Thymus (tissue), 11 donors: ENCODE data around the gene HIVEP1. TPM values are rescaled to one million over a fixed set of nuclear protein-coding genes. Genes with fewer than 3 reads are reported as not detected.

Experiments
- DNase-seq, 9 donors: peaks; one replicate each; pipeline ENCODE4 v3.0.0-alpha.2; 2013; ENCODE audit warnings: low spot score in 9 of 9, low read depth in 6 of 9, missing footprints in 1 of 9
- H3K27ac ChIP-seq, 2 donors: one replicate each; pipeline ENCODE4 v1.5.1; 2013; ENCODE audit warnings: control low read depth in 1 of 2, low read depth in 1 of 2, low read length in 1 of 2, mild to moderate bottlenecking in 1 of 2, moderate library complexity in 1 of 2
- H3K27me3 ChIP-seq, 2 donors: one replicate each; pipeline ENCODE4 v1.5.1; 2013; ENCODE audit warnings: low read length in 1 of 2; ENCODE audit not compliant: control insufficient read depth in 2 of 2, insufficient read depth in 1 of 2
- H3K36me3 ChIP-seq, 2 donors: one replicate each; pipeline ENCODE4 v1.5.1; 2013; ENCODE audit warnings: low read length in 1 of 2, mild to moderate bottlenecking in 1 of 2, moderate library complexity in 1 of 2; ENCODE audit not compliant: control insufficient read depth in 2 of 2, insufficient read depth in 2 of 2
- H3K4me1 ChIP-seq, 2 donors: one replicate each; pipeline ENCODE4 v1.5.1; 2013; ENCODE audit warnings: low read length in 2 of 2; ENCODE audit not compliant: control insufficient read depth in 2 of 2, insufficient read depth in 2 of 2
- H3K4me3 ChIP-seq, 2 donors: one replicate each; pipeline ENCODE4 v1.5.1; 2013; ENCODE audit warnings: low read length in 2 of 2, control low read depth in 1 of 2, mild to moderate bottlenecking in 1 of 2
- H3K9me3 ChIP-seq, 2 donors: one replicate each; pipeline ENCODE4 v1.5.1; 2013; ENCODE audit warnings: low read length in 1 of 2, mild to moderate bottlenecking in 1 of 2; ENCODE audit not compliant: control insufficient read depth in 2 of 2, insufficient read depth in 1 of 2
- WGBS: extraction: QIAGEN DNeasy Blood & Tissue Kit; methylation state at CpG from one replicate; pipeline ENCODE4 v1.1.7; 2013; 5-methylcytosine and 5-hydroxymethylcytosine counted together
- polyA plus RNA-seq: library from polyadenylated mRNA; stranded (reverse); fragments of 200-250 nt; gene quantifications from one replicate; pipeline ENCODE4 v1.2.3, GENCODE V29; 2013
- total RNA-seq: library from RNA; stranded (reverse); fragments of 120-200 nt; gene quantifications from one replicate; pipeline ENCODE4 v1.2.4, GENCODE V29; 2013
- donor health status: healthy.

The HIVEP1 gene
- total and polyA plus RNA-seq, 2 donors: 8.7 to 24.9 TPM

DNA sequence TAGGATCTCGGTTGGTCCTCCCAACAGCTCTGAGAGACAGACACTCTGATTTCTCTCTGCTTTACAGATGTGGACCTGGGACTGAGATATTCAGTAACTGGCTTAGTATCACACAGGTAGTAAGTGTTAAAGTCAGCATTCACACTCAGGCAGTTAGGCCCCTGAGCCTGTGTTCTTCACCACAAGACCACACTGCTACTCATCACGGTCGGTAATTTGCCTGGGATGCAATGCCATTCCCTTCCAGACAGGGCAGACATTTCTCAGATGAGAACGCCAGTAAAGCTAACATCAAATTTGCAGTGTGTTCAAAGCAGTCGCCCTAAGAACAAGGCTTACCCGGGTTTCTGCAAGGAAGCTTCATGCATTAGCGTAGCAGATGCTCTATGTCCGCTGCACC is 39.8 kb upstream of the HIVEP1 start:
- DNase-seq: no peak
- Histone ChIP-seq H3K9me3 (no peaks in the 10 kb centered on the region), H3K27ac (no peak overlapping the region), H3K27me3 (no peaks in the 10 kb centered on the region), H3K4me1 (peaks cover 3 to 12% of the 10 kb centered on the region in 2 donors), H3K4me3 (no peak overlapping the region), H3K36me3 (no peaks in the 10 kb centered on the region)
- 91% methylated on average over 8 of the region's 8 CpGs for WGBS

DNA sequence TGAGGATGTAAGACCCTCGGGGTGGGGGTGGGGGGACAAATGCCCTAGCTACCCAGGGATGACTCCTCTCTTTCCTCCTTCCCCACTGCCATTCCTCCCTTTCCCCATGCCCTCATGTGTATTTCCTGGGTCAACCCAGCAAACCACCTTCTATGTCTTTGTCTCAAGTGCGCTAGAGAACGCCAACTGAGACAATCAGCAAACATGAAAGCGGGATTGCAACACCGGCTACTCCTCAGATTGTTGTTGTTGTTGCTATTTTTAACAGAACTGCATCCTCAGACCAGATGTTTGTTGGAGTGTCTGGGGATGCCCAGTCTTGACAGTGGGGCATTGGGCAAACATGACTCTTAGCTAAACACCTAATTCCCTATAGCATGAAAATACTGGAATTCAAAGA is 39.3 kb upstream of the HIVEP1 start:
- DNase-seq: no peak
- H3K4me1 ChIP-seq: peaks cover 3 to 12% of the 10 kb centered on the region in 2 donors
- no peak overlapping the region for H3K27ac ChIP-seq
- no peaks in the 10 kb centered on the region for H3K36me3 ChIP-seq
- no peak overlapping the region for H3K4me3 ChIP-seq
- WGBS: 97% methylated on average over 5 of the region's 5 CpGs
- no peaks in the 10 kb centered on the region for H3K9me3 ChIP-seq
- H3K27me3 ChIP-seq: no peaks in the 10 kb centered on the region

DNA sequence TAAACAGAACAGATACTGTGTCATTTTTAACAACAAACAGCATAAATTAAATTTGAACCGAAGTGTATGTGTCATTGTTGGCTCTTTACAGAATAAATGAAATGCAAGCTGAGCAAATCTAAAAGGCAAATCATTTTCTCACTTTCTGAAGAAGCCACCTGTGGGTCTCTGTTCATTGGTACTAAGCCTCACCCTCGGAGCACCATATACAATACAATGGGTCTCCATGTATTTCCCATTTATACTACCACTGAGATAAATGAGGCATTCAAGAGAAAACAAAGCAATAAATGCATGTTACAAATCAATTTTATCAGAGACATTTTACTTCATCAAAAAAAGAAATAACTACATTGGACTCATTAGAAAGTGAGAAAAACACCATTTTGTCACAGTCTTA is 38.9 kb upstream of the HIVEP1 start:
- Histone ChIP-seq H3K27ac (no peak overlapping the region), H3K9me3 (no peaks in the 10 kb centered on the region), H3K36me3 (no peaks in the 10 kb centered on the region), H3K4me3 (no peak overlapping the region), H3K27me3 (no peaks in the 10 kb centered on the region), H3K4me1 (peaks cover 3 to 12% of the 10 kb centered on the region in 2 donors)
- WGBS: 96% methylated on average over 2 of the region's 2 CpGs
- no peak for DNase-seq

DNA sequence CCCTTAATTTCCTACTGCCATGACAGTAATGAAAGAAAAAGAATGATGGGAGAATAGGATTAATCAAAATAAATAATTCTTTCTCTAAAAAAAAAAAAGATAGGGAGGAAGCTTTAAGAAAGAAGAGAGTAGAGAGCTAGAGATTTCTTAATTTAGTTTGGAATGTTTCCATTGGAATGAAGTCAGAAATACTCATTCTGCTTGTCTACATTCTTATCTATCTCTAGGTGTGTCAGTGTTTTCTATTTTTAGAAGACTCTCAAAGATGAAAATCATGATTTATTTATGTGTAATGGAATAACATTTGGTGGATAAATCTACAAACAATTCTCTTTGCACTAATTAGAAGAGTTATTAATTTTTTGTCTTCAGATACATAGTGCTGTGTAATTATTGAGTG is 38.0 kb upstream of the HIVEP1 start:
- H3K4me3 ChIP-seq: no peak overlapping the region
- no peak for DNase-seq
- no peak overlapping the region for H3K27ac ChIP-seq
- no peaks in the 10 kb centered on the region for H3K9me3 ChIP-seq
- H3K36me3 ChIP-seq: no peaks in the 10 kb centered on the region
- H3K27me3 ChIP-seq: no peaks in the 10 kb centered on the region
- H3K4me1 ChIP-seq: peaks cover 3 to 12% of the 10 kb centered on the region in 2 donors

DNA sequence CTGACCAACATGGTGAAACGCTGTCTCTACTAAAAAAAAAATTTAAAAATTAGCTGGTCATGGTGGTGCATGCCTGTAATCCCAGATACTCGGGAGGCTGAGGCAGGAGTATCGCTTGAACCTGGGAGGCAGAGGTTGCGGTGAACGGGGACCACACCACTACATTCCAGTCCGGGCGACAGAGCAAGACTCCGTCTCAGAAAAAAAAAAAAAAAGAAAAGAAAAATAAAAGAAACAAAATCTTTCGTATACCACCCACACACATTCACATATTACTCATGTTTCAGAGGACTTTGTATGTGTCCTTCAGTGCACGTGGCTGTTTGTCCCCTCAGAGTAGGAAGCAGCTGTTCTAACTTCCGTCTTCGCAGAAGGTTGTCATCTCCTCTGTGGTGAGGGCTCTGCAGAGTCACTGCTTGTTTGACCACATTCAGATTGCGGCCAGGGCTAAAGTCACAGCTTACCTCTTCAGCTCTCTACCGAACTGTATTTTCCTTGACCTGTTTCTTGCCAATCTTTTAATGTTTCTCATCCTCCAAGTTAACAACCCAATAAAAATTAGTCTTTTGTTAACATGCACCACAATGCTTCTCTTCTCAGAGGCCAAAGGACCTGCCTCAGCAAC is 36.6 kb upstream of the HIVEP1 start:
- no peaks in the 10 kb centered on the region for H3K27me3 ChIP-seq
- no peak overlapping the region for H3K27ac ChIP-seq
- peaks cover 3 to 12% of the 10 kb centered on the region in 2 donors for H3K4me1 ChIP-seq
- no peak overlapping the region for H3K4me3 ChIP-seq
- 43% methylated on average over 14 of the region's 14 CpGs for WGBS
- peak in 7 of 9 donors; percentile 8 to 65 (median 22) for DNase-seq
- H3K36me3 ChIP-seq: no peaks in the 10 kb centered on the region
- H3K9me3 ChIP-seq: no peaks in the 10 kb centered on the region

DNA sequence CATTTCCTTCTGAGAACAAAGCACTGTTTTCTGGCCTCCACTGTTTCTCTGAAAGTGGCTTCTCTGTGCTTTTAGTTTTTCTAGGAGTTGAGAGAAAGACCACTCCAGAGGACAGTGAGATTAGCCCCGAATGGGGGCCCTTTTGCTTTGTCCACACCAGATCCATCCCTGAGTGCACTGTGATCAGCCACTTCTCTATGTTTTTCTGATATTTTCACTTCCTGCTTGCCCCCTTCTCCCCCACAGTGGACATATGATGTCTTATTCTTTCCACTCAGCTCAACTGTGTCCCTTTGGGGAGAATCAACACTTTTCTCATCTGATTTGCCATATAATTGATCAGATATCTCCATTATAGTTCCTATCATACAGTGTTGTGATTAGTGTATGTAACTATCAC is 35.6 kb upstream of the HIVEP1 start:
- peaks cover 3 to 12% of the 10 kb centered on the region in 2 donors for H3K4me1 ChIP-seq
- no peak overlapping the region for H3K27ac ChIP-seq
- 98% methylated on average over 1 of the region's 1 CpG for WGBS

DNA sequence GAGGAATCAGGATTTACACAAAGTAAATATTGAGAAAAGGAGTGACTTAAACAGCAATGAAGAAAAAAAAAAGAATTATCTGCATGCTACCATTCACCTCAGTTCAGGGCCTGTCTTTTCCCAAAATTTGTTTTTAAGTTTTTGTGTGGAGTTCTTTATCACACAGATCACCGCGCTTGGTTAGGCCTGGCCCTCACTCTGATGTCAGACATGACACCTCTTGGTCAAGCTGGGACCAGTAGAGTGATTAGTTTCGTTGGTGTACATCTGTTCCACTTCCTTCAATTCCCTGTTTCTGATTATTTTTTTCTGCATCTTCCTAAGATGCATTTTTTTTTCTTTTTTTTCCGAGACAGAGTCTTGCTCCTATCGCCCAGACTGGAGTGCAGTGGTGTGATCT is 34.9 kb upstream of the HIVEP1 start:
- DNase-seq: no peak
- 98% methylated on average over 5 of the region's 5 CpGs for WGBS

More for the DNA sequence above, 35.6 kb upstream of the HIVEP1 start:
- Histone ChIP-seq H3K36me3 (no peaks in the 10 kb centered on the region), H3K9me3 (no peaks in the 10 kb centered on the region), H3K27me3 (no peaks in the 10 kb centered on the region), H3K4me3 (no peak overlapping the region)
- no peak for DNase-seq

DNA sequence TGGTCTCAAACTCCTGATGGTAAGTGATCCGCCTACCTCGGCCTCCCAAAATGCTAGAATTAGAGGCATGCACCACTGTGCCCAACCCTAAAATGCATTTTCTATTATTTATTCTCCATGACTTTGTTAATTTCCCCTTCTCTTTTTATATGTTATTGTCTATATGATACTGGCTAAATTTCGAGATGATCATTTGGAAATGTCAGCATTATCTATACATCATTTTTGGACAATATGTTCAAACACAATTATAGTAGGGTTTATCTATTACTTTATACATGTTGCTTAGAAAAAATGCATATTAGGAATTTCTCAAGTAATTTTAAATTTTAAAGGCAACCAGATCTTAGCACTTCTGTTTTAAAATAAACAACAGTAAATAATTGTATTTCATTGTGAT is 34.4 kb upstream of the HIVEP1 start:
- H3K4me3 ChIP-seq: no peak overlapping the region
- peaks cover 3 to 12% of the 10 kb centered on the region in 2 donors for H3K4me1 ChIP-seq
- H3K27me3 ChIP-seq: no peaks in the 10 kb centered on the region
- no peaks in the 10 kb centered on the region for H3K36me3 ChIP-seq
- no peaks in the 10 kb centered on the region for H3K9me3 ChIP-seq
- no peak for DNase-seq
- no peak overlapping the region for H3K27ac ChIP-seq
- 95% methylated on average over 3 of the region's 3 CpGs for WGBS

More for the DNA sequence above, 34.9 kb upstream of the HIVEP1 start:
- Histone ChIP-seq H3K9me3 (no peaks in the 10 kb centered on the region), H3K36me3 (no peaks in the 10 kb centered on the region), H3K27ac (no peak overlapping the region), H3K27me3 (no peaks in the 10 kb centered on the region), H3K4me1 (peaks cover 3 to 12% of the 10 kb centered on the region in 2 donors), H3K4me3 (no peak overlapping the region)

DNA sequence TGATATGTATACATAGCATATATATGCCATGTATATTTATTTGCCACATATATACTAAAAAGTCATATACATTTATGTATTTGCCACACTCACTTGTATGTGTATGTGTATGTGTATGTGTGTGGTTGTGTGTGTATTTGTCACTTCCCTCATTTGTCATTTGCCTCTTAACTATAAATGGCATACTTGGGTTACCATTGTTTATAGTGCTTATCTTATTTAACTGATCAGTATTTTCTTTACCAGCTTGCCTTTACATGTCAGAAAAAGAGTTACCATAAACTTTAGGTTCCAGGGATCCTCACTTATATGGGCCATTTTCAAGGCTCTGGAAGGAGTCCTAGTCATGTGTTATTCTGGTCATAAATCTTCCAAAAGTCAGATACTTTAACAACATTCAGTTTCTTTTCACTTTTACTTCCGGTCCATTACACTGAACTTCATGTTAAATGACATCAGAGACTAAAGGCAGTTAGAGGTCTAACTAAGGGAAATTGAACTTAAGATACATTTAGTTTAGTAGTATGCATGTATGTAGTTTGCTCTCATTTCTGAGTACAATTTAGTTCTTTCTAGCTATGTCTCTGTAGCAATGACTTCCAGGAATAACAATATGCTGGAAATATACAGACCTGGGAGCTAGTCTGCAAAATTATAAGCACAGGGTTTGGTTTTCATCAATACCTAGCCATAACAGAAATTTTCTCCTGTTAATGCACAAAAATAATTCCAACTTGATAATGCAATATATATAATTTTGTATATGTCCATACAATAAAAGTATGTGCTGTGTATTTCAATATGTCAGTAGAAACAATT is 33.7 kb upstream of the HIVEP1 start:
- 16% methylated on average over 1 of the region's 1 CpG for WGBS
- H3K4me1 ChIP-seq: peaks cover 3 to 12% of the 10 kb centered on the region in 2 donors
- no peaks in the 10 kb centered on the region for H3K36me3 ChIP-seq
- H3K9me3 ChIP-seq: no peaks in the 10 kb centered on the region
- DNase-seq: peak in 5 of 9 donors; percentile 4 to 66 (median 30)
- H3K4me3 ChIP-seq: no peak overlapping the region
- H3K27ac ChIP-seq: no peak overlapping the region
- H3K27me3 ChIP-seq: no peaks in the 10 kb centered on the region
